DMS153 treated with DMSO at 0.1 percent for 48 hours (cell line): ENCODE data around the gene HS3ST3A1.

Source experiments
- DNase-seq: peaks from one replicate; lab custom pipeline; 2025; ENCODE audit not compliant: unreplicated experiment; lab: John Stamatoyannopoulos, UW

HS3ST3A1 gene

GRCh38 chr17:13598353-13599167 lies 3.2 kb downstream of the HS3ST3A1 start:
- no peak for DNase-seq

GRCh38 chr17:13597723-13598347 lies 3.9 kb downstream of the HS3ST3A1 start:
- no peak for DNase-seq

- no peak for DNase-seq
Measured at GRCh38 chr17:13596241-13596923, 5.3 kb downstream of the HS3ST3A1 start.

GRCh38 chr17:13595599-13595899 lies 6.2 kb downstream of the HS3ST3A1 start:
- no peak for DNase-seq

- DNase-seq, result no peak
Measured at GRCh38 chr17:13594762-13595598, 6.7 kb downstream of the HS3ST3A1 start.

GRCh38 chr17:13594310-13594709 lies 7.4 kb downstream of the HS3ST3A1 start:
- no peak for DNase-seq

- DNase-seq, result no peak
Measured at GRCh38 chr17:13593757-13594156, 8.0 kb downstream of the HS3ST3A1 start.

- no peak for DNase-seq
Measured at GRCh38 chr17:13593021-13593751, 8.5 kb downstream of the HS3ST3A1 start.

GRCh38 chr17:13592427-13592826 lies 9.3 kb downstream of the HS3ST3A1 start:
- DNase-seq, result no peak

- DNase-seq, result no peak
Measured at GRCh38 chr17:13590441-13590840, 11.3 kb downstream of the HS3ST3A1 start.

- DNase-seq, result no peak
Measured at GRCh38 chr17:13589658-13590057, 12.1 kb downstream of the HS3ST3A1 start.

GRCh38 chr17:13587487-13588338 lies 14.0 kb downstream of the HS3ST3A1 start:
- no peak for DNase-seq

- no peak for DNase-seq
Measured at GRCh38 chr17:13584701-13585080, 17.0 kb downstream of the HS3ST3A1 start.

GRCh38 chr17:13583996-13584700 lies 17.6 kb downstream of the HS3ST3A1 start:
- DNase-seq, result no peak

GRCh38 chr17:13582776-13583547 lies 18.8 kb downstream of the HS3ST3A1 start:
- DNase-seq, result no peak

GRCh38 chr17:13581925-13582324 lies 19.8 kb downstream of the HS3ST3A1 start:
- no peak for DNase-seq

- DNase-seq, result no peak
Measured at GRCh38 chr17:13580790-13581189, 20.9 kb downstream of the HS3ST3A1 start.
